HG03135 (cell line): ENCODE measurements around the gene NEMP2.
A peak's percentile ranks its signal among the peaks of the same experiment; 100 is the strongest.

Experiments
- ATAC-seq: cut with Tn5 transposase; IDR thresholded peaks from one replicate; pipeline ENCODE4 v1.9.1; 2021; ENCODE audit warnings: mild to moderate bottlenecking, moderate library complexity; ENCODE audit not compliant: unreplicated experiment

The NEMP2 gene, protein sequence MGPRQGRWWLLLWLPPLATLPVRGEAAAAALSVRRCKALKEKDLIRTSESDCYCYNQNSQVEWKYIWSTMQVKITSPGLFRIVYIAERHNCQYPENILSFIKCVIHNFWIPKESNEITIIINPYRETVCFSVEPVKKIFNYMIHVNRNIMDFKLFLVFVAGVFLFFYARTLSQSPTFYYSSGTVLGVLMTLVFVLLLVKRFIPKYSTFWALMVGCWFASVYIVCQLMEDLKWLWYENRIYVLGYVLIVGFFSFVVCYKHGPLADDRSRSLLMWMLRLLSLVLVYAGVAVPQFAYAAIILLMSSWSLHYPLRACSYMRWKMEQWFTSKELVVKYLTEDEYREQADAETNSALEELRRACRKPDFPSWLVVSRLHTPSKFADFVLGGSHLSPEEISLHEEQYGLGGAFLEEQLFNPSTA

DNA sequence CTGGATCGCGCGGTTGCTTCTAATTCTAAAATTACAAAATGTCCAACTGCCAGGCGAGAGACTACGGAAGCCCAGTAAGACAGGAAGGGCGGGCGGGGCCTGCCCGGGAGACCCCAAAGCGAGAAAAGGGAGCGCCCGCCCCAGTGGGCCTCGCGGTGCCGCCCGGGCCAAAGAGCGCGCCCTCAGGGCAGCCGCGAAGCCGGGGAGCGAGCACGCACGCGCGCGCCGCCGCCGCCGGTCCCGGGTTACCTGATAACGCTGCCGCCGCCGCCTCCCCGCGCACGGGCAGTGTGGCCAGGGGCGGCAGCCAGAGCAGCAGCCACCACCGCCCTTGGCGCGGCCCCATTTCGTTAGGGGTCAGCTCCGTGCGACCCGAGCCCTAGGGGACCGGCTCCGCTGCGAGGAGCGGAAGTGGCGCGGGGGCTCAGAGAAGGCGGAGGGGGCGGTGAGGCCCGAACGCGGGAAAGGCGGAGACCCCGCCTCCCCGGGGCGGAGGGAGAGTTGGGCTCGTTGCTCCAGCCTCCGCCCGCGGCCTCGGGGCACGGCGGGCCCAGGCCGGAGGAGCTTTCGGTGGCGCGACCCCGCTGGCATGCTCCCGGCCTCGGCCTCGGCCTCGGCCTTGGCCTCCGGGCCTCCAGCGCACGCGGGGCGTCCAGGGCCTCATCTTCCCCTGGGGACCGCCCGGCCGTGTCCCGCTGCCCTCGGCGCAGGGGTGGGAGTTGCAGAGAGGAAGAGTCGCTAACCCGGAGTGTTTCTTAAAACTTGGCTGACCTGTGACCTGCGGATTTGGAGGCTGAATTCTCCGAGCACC lies at the start of gene NEMP2:
TSS of gene NEMP2 (minus strand) at position 413 of the 811 bp plus-strand sequence. CDS start at position 346, 67 bp downstream.
- peak; percentile 67 for ATAC-seq

DNA sequence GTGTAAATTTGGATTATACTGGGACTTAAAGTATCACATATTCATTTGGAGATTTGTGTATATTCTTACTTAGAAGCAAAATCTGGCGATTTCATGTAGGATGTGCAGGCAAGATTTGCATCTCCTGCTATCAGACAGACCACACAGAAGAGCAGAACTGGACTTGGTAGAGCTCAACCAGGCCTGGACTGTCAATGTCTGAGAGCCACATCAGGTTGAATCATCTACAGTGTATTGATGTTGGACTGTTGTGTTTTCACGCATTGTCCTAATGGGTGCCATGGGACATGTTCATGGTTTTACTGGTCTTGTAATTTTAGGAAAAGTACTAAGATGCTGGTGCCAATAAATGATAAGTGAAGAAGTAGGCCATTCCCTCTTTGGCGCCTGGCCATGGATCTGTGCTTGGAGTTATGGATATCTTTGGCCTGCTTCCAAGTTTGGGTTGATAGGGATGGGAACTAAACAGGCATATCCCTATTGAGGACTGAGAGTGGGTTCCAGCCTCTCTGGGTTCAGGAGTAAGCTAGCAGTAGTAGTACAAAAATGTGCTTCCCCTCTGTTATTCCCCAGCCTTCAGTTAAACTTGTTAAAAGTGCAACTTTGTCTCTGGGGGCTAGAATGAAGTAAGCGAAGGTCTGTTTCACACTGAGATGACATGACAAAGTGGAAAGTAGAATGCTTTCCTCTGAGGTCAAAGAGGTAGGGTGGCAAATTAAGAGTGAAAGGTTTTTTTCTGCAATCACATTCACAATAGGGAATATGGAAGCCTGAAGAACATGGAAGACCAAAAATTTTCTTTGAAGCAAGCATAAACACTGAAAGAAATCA lies 49.2 kb upstream of the NEMP2 start:
- peak; percentile 64 for ATAC-seq

DNA sequence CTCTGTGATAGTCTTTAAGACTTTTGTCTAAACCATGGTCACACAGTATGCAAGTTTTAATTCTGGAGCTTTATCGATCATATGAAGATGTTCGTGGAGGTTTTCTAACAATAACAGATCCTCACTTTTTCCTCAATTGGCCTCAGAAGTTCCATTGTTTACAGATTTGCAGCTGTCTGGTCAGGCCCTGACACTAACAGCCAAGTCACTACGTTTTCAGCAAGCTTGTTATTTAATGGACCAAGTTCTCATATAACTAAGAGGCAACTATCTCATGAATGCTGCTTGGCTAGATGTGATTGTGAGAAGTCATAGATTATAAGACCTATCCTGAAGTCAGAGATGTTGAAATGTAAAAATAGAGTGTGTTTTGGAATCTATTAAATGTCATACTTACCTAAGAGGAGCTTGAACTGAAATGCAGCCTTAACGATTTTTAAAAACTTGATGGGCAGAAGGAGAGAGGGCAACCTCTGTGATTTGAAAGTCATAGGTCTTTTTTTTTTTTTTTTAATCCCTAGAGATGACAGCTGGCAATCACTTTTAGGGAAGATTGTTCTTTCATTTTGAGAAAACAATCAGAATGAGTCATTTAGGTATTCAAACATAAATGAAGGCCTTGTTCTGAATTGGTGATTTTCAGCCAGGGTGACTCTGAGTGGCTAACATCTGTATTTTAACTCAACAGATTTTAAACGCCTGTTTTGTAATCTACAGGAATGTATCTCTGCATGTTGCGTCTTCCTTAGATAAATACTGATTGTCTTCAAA lies 48.4 kb upstream of the NEMP2 start:
- ATAC-seq: peak; percentile 61

DNA sequence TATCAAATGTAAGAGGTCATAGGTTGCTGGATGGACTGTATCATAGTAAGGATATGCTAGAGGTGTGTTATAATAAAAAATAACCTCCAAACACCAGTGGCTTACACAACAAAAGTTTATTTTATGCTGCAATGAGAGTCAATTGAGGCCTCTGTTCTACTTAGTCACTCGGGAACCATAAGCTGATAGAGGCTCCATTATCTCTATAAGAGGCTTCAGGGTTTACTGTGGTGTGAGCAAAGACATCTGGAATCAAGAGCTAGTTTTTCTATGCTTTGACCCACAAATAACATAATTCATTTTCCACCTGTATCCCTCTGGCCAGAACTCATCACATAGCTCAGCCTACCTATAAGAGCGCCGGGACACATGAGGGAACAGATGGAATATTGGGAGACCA lies 47.5 kb upstream of the NEMP2 start:
- no peak for ATAC-seq

DNA sequence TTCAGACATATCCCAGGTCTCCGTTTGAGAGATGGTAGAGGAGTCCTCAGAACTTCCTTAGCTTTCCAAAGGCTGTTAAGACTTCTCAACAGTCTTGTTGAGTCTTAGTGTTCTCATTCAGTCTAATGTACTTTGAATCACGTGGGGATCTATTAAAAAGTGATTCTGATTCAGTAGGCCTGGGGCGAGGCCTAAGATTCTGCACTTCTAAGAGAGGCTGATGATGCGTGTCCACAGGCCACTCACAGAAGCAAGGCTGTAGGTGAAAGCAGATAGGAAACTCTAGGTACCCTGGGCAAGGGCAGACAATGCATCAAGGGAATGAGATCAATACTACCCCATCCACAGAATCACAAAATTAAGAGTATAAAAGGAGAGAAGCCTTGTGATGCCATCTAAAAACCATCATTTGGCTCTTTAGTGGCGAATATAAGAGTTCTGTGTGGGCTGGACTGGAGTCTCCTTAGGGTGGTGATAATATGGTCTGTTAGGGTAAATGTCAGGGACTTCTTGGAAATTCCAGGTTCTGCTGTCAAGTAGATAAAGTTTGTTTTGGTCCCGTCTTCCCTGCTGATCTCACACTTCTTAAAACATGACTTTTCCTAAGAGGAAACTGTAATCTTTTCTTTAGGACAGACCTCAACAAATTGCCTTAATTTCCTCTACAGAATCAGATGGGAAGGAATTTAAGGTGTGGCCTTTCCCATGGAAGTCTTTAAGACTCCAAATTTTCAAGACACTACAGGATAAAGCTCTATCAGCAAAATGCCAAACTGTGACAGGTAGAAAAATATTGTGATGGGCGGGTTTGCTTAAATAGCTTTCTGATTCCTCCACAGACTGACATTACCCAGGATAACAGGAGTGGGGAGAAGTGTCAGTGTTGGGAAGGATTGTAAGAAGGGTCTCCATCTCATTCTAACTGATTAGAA lies 45.7 kb upstream of the NEMP2 start:
- no peak for ATAC-seq

DNA sequence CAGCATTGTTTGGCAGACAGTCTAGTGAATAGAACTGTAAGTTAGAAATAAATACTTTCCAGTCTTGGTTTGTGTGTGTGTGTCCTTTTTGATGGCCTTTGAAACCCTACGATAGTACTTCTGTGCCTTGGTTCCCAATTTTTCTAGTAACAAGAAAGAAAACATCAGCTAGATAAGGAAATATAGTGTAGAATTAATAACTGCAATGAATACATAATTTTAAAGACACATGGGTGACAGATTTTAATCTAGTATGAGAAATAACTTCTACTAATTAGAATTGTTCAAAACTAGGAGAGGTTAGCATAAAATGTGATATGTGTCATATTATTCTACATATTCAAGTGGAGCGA lies 44.5 kb upstream of the NEMP2 start:
- ATAC-seq: no peak

DNA sequence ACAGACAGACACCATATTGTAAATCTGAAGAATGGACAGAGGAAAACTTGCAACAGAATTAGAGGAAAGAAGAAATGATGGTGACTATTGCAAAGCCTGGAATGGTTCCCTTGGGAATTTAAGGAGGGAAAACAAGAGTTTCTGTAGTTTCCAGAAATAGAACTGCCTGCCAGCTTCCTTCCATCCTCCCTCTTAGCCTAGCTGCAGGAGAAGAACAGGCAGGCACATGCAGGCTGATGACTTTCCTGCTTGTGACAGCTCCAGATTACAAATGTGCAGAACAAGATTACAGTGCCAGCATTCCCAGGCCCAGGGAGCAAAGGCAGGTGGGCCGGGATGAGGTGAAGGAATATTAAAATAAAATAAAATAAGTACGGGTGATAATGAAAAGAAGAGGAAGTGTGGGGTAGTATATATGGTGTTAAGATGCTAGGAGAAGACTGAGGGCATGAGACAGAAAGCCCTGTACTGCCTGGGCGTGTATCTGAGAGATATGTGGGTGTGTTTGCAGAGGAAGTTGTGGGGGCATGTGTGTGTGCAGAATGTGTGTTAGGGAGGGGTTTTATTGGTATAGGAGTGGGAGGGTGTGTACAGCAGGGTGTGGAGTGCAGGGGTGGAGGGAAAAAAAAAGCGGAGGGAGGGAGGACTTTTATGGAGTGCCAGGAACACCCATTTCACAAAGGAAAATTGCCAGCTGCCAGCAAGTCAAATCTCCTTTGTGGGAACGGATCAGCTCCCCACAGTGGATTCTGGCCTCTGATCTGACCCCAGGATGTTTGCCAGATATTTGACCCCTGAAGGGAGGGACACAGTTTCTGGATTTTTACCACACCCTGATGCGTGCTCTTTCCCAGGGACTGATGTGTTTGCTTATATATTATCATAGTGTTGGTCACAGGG lies 43.9 kb upstream of the NEMP2 start:
- ATAC-seq: no peak

DNA sequence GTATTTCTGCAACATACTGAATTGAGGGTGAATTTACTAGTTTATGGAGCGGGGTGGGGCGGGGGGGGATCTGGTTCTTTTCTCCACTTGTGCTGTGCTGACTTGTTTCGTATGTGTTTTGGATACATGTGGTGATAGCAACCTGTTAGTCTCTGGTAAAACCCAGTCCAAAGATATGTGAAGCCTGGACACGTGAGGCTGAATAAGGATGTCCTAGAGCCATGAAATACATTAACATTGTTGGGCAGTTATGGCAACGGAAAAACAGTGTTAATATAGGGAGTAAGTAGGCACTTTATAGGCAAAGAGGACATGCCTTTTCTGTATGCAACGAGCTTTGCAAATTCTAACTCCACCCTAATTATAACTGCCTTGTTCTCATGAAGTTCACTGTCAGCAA lies 42.1 kb upstream of the NEMP2 start:
- ATAC-seq: no peak

DNA sequence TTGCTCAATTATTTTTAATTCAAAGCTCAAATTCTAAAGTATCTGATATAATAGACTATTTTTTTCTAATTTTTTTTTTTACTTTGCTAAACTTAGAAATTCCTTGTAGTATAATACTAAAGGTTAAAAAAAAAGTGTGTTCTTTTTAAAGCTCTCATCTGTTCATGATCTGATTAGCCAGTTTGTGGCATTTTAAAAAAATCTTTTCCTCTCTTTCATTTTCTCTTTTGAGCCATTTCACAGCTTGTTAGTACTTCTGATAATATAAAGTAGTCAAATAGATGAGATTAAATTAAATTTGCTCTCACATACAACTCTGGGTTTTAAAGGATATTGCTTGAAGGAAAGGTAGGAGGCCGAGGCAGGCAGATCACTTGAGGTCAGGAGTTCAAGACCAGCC lies 40.7 kb upstream of the NEMP2 start:
- ATAC-seq: no peak

DNA sequence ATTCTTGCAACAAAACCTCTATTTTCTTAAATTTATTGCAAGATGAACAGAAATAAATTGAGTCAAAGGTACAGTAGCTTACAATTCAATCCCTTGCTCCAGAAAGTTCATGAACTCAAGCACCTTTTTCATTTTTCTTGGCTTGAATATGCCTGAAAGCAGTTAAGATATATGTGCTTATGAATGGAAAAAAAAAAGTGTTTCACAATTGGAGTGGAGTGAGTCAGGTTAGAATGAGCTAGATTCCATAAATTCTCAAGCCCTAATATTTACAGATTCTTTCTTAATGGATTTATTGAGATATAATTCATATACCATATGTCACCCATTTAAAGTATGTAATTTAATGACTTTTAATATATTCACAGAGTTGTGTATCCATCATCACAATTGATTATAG lies 39.6 kb upstream of the NEMP2 start:
- ATAC-seq: no peak

DNA sequence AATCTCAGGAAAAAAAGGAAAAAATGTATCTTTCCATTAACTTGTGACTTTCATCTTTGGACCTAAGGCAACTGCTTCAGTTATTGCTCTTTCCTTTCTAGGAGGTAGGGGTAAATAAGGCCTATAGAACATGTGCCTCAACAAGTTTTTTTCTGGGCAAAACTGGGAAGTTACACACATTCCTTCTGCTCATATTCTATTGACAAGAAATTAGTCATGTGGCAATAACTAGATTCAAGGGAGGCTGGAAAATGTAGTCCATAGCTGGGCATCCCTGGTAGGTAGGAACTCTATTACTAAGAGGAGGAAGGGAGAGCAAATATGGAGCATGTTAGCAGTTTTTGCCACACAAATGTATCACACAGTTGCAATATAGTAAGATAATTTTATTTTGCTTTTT lies 37.7 kb upstream of the NEMP2 start:
- no peak for ATAC-seq

DNA sequence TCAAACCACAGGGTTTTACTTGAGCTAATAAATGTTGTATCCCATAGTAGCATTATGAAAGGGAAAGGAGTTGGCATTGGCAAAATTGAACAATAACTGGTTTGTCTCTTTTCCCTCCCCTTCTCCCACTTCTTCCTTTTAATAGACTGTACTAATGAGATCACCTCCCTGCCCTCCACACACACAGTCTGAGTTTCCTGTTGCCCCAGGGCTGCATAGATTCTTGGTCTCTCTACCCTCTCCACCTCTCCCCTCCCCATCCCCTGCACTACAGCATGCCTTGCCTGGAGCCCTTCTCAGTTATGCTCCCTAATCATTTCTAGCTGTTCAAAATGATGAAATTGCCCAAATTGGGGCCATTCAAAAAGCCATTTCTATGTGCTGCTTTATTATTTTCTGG lies 37.2 kb upstream of the NEMP2 start:
- no peak for ATAC-seq

DNA sequence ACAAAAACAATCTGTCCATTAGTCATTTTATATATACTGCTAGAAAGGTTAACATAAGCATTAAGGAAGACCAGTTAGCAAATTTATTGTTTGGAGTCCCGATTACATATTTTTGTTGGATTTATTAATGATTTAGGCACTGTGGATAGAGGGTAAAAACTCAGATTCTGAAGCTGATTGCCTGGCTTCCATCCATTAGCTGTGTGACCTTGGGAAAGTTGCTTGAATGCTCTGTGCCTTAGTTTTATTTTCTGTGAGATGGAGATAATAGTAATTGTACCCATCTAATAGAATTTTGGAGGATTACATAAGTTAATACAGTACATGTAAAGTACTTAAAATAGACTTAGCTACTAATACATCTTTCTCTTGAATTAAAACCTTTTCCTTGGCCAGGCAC lies 36.3 kb upstream of the NEMP2 start:
- no peak for ATAC-seq

DNA sequence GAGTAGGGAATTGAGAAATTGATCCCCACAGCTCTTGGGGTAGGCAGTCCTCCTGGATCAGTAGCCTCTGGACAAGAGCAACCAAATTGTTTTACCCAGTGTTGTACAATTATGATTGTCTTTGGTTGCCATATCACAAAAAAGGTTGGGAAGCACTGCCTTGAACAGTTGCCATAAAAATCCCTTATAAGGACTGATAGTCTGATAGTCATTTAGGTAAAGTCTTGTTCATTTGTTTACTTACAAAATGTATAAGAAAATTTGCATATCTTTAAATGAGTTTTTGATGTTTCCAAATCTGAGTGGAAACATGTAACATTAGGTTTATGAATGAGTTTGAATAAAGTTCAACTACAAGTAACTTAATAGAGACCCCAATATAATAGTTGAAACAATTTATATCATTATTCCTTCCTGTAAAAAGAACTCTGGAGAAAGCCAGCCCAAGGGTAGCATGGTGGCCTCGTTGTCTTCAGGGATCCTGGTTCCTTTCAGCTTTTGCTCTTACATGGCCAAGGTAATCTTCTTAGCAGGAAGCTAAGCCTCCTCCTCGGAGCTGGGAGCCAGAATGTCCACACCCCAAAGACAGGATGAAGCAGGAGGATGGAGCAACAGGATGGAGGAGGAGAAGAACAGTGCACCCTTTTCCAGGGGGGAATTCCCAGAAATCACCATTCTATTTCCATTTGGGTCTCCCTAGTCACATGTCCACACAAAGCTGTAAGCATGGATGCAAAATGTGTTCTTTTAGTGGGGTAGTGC lies 35.7 kb upstream of the NEMP2 start:
- no peak for ATAC-seq

DNA sequence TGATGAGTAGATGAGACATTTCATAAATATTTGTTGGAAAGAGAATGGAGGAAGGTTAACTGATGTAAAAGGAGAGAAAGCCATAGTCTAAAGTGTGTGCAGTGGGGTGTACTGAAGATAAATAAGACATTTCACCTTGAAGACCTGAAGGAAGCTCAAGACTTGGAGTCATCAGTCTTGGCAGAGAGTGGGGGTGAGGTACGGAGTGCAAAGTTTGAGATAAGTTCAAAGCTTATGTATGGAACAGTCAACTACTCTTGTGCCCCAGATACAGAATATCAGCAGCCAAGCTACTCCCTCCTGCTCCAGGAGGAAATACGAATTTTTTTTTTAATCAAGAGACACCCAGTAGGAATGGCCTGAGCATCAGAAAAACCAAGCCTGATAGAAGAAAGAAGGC lies 30.3 kb upstream of the NEMP2 start:
- no peak for ATAC-seq

DNA sequence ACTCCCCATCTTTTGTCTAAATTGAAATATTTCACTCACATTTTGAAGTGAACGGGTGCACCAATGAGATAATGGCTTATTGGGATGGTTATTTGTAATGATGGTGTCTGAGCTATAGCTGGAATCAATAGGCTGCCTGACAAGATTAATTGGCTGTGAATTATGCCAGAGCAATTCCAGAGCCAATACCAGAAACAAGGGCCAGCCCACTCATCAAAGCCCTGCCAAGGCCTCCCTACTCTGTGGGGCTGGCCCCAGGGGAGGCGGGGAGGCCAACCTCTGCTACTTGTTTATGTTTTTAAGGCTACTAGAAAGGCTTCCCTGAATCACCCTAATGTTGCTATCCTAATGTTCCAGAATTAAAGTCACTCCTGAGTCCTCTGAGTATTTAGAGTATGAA lies 29.1 kb upstream of the NEMP2 start:
- no peak for ATAC-seq

DNA sequence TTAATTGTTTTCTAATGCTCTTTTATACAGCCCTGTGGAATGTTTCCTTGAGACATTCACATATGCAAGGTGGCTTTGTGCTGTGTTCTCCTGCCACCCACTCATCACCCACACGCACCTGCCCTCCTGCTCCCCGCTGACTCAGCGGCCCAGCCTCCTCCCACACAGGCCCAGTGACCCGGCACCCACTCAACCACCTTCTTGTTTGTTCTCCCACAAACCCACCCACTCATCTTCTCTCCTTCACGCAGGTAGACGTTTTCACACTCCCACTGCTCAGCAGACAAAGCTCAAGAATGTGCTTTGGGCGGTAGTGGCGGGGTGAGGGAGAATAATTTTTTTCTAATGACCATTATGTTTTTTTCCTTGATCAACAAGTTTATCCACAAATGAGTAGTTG lies 28.6 kb upstream of the NEMP2 start:
- ATAC-seq: no peak

DNA sequence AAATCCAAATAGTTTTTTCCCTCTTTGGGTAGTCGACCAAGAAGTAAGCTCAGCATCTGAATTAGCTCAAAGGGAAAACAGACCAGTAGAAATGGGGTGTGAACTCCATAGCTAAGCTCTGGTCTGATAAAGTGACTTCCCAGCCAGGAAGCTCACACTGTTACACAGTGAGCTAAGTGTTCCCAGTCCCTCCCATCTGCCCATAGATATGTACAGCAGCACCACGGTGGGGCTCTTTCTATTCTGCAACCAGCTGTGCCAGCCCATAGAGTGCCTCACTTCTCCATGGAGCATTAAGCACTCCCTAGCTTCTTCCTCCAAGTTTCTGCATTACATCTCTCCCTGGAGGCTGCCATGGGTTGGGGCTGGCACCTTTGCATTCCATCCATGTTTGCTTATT lies 27.6 kb upstream of the NEMP2 start:
- no peak for ATAC-seq
